DOHH2 (cell line): ENCODE measurements around the gene ACBD7.

Source experiments
- H3F3A ChIP-seq: fragments of 200-600 bp; sonication (generic), shearing (Covaris generic); 2 replicates; pipeline ENCODE4 v1.6.0; 2016; ENCODE audit warnings: antibody characterized with exemption, mild to moderate bottlenecking; ENCODE audit not compliant: control insufficient read depth, insufficient read depth
- H3K27ac ChIP-seq: fragments of 200-600 bp; sonication (generic); 2 replicates; pipeline ENCODE4 v1.5.1; 2014; ENCODE audit warnings: low read depth, mild to moderate bottlenecking, low read length, moderate library complexity
- H3K27me3 ChIP-seq: fragments of 200-600 bp; sonication (generic); 2 replicates; pipeline ENCODE4 v1.6.1; 2014; ENCODE audit warnings: mild to moderate bottlenecking, low read length, mixed read lengths; ENCODE audit not compliant: control insufficient read depth
- H3K36me3 ChIP-seq: fragments of 200-600 bp; sonication (generic); 2 replicates; pipeline ENCODE4 v1.6.1; 2014; ENCODE audit warnings: mild to moderate bottlenecking, low read length, moderate library complexity, mixed read lengths; ENCODE audit not compliant: control insufficient read depth
- H3K4me1 ChIP-seq: fragments of 200-600 bp; sonication (generic); 2 replicates; pipeline ENCODE4 v1.6.1; 2014; ENCODE audit warnings: mild to moderate bottlenecking, low read length, mixed read lengths; ENCODE audit not compliant: control insufficient read depth
- H3K4me2 ChIP-seq: fragments of 200-600 bp; sonication (generic); 2 replicates; pipeline ENCODE4 v1.6.0; 2014; ENCODE audit warnings: mild to moderate bottlenecking, low read length, moderate library complexity
- H3K4me3 ChIP-seq: fragments of 200-600 bp; sonication (generic); 2 replicates; pipeline ENCODE4 v1.5.1; 2014; ENCODE audit warnings: mild to moderate bottlenecking, low read length, mixed read lengths
- H3K79me2 ChIP-seq: fragments of 200-600 bp; sonication (generic); 2 replicates; pipeline ENCODE4 v1.6.1; 2014; ENCODE audit warnings: mild to moderate bottlenecking, low read length, mixed read lengths; ENCODE audit not compliant: control insufficient read depth
- H3K9me2 ChIP-seq: fragments of 200-600 bp; sonication (generic); replicated peaks from 2 replicates; pipeline ENCODE4 v1.6.1; 2014; ENCODE audit warnings: mild to moderate bottlenecking, low read length, mixed read lengths; ENCODE audit not compliant: control insufficient read depth
- H3K9me3 ChIP-seq: fragments of 200-600 bp; sonication (generic); 2 replicates; pipeline ENCODE4 v1.6.1; 2014; ENCODE audit warnings: antibody characterized with exemption, low read length, mixed read lengths; ENCODE audit not compliant: control insufficient read depth, insufficient read depth
- H4K20me1 ChIP-seq: fragments of 200-600 bp; sonication (generic); 2 replicates; pipeline ENCODE4 v1.6.0; 2014; ENCODE audit warnings: low read depth, mild to moderate bottlenecking, antibody characterized with exemption, low read length, moderate library complexity; ENCODE audit not compliant: control insufficient read depth, insufficient read depth
- EZH2phosphoT487 ChIP-seq: fragments of 200-600 bp; sonication (generic); IDR thresholded peaks from 2 replicates; pipeline ENCODE4 v1.6.1; 2017; ENCODE audit warnings: borderline replicate concordance, mild to moderate bottlenecking, antibody characterized with exemption, low read length, moderate library complexity, mixed read lengths
- TF ChIP-seq, protein P1 (sequence below): fragments of 200-600 bp; sonication (generic); IDR thresholded peaks from one replicate; pipeline ENCODE4 v1.5.1; 2014; ENCODE audit warnings: antibody characterized with exemption, mild to moderate bottlenecking, low read depth, low read length; ENCODE audit not compliant: poor library complexity, severe bottlenecking

ACBD7 gene

GRCh38 chr10:15120523-15120922, 31.9 kb upstream of the ACBD7 start:
- no peak for TF ChIP-seq EZH2phosphoT487
- TF ChIP-seq, protein P1, sequence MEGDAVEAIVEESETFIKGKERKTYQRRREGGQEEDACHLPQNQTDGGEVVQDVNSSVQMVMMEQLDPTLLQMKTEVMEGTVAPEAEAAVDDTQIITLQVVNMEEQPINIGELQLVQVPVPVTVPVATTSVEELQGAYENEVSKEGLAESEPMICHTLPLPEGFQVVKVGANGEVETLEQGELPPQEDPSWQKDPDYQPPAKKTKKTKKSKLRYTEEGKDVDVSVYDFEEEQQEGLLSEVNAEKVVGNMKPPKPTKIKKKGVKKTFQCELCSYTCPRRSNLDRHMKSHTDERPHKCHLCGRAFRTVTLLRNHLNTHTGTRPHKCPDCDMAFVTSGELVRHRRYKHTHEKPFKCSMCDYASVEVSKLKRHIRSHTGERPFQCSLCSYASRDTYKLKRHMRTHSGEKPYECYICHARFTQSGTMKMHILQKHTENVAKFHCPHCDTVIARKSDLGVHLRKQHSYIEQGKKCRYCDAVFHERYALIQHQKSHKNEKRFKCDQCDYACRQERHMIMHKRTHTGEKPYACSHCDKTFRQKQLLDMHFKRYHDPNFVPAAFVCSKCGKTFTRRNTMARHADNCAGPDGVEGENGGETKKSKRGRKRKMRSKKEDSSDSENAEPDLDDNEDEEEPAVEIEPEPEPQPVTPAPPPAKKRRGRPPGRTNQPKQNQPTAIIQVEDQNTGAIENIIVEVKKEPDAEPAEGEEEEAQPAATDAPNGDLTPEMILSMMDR = no peak
- H3K9me3 ChIP-seq = no peaks in the 10 kb centered on the region
- H3K4me1 ChIP-seq = no peaks in the 10 kb centered on the region
- H3K27ac ChIP-seq = no peak overlapping the region
- no peaks in the 10 kb centered on the region for H3F3A ChIP-seq
- no peaks in the 10 kb centered on the region for H3K79me2 ChIP-seq
- H3K27me3 ChIP-seq = no peaks in the 10 kb centered on the region
- H4K20me1 ChIP-seq = no peaks in the 10 kb centered on the region
- no peak overlapping the region for H3K4me2 ChIP-seq
- H3K36me3 ChIP-seq = no peaks in the 10 kb centered on the region
- H3K9me2 ChIP-seq = no peaks in the 10 kb centered on the region
- H3K4me3 ChIP-seq = no peak overlapping the region

DNA sequence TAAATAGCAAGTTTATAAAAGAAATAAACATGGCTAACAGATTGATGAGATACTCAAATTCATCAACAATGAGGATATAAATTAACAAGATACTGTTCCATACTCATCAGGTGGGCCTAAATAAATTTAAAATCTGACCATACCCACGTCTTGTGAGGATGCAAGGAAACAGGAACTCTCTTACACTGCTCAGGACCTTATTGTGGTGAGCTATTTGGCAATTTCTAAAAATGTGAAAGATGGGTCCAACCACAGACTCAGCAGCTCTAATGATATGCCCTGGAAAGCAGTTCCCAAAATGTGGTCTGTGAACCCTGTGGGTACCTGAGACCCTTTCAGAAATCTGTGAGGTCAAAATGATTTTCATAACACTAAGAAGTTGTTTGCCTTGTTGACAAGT, 30.0 kb upstream of the ACBD7 start:
- no peak for TF ChIP-seq EZH2phosphoT487
- TF ChIP-seq, protein P1 = no peak
- Histone ChIP-seq H3K9me2 (no peaks in the 10 kb centered on the region), H3K27me3 (no peaks in the 10 kb centered on the region), H3K79me2 (no peaks in the 10 kb centered on the region), H3K27ac (no peak overlapping the region), H3K36me3 (no peaks in the 10 kb centered on the region), H3K9me3 (no peaks in the 10 kb centered on the region), H3K4me1 (no peaks in the 10 kb centered on the region), H3K4me3 (no peak overlapping the region), H3F3A (no peaks in the 10 kb centered on the region), H4K20me1 (no peaks in the 10 kb centered on the region), H3K4me2 (no peak overlapping the region)

DNA sequence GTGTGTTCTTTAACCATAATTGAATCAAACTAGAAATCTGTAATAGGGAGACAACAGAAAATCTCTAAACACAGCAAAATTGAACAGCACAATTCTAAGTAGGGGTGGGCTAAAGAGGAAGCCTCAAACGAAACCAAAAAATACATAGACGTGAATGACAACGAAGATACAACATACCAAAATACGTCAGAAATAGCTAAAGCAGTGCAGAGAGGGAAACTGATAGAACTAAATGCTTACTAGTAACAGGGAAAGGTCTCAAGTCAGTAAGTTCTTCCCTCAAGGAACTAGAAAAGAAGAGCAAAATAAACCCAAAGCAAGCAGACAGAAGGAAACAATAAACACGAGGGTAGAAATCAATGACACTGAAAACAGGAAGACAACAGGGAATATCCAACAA, 27.6 kb upstream of the ACBD7 start:
- Histone ChIP-seq H3K9me3 (no peaks in the 10 kb centered on the region), H3K27ac (no peak overlapping the region), H3K27me3 (no peaks in the 10 kb centered on the region), H3K36me3 (no peaks in the 10 kb centered on the region), H3K4me1 (no peaks in the 10 kb centered on the region), H4K20me1 (no peaks in the 10 kb centered on the region), H3K9me2 (no peaks in the 10 kb centered on the region), H3K4me3 (no peak overlapping the region), H3K4me2 (no peak overlapping the region), H3F3A (no peaks in the 10 kb centered on the region), H3K79me2 (no peaks in the 10 kb centered on the region)
- no peak for TF ChIP-seq EZH2phosphoT487
- TF ChIP-seq, protein P1 = no peak

GRCh38 chr10:15113766-15114165, 25.2 kb upstream of the ACBD7 start:
- TF ChIP-seq, protein P1 = no peak
- TF ChIP-seq EZH2phosphoT487 = no peak
- Histone ChIP-seq H3K9me3 (no peaks in the 10 kb centered on the region), H3K9me2 (no peaks in the 10 kb centered on the region), H3K27me3 (no peaks in the 10 kb centered on the region), H3F3A (no peaks in the 10 kb centered on the region), H3K79me2 (no peaks in the 10 kb centered on the region), H3K36me3 (no peaks in the 10 kb centered on the region), H3K4me2 (no peak overlapping the region), H4K20me1 (no peaks in the 10 kb centered on the region), H3K27ac (no peak overlapping the region), H3K4me1 (no peaks in the 10 kb centered on the region), H3K4me3 (no peak overlapping the region)
